Stimulated activated CD8-positive, alpha-beta memory T cell treated with anti-CD3 and anti-CD28 coated beads, Interleukin-7, amount 100 ng/mL, for 48 hours (primary cell): ENCODE measurements around the gene ABCA4.

ENCODE experiments used
- DNase-seq, 2 donors: peaks; one replicate each; pipeline ENCODE4 v3.0.0-alpha.2; 2020; ENCODE audit warnings: low read depth in 1 of 2; ENCODE audit errors: extremely low read depth in 1 of 2

Gene ABCA4

DNA sequence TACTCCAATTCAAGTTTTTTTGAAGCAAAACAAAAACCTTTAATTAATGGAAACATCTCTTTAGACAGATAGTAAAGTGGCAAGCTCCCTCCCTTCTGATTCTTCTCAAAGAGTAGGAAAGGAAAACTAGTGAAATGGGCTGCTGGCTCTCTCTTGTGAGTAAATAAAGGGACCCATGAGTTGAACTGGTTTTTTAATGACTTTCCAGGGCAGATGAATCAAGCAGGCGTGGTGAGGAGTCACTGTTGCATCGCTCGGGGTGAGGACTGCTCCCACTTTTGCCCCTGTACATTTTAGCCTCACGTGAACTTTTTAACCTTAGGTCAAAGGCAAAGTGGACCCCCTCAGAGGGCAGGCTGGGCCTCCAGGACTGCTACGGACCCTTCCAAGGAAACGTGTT lies 64.8 kb downstream of the ABCA4 start:
- DNase-seq, result no peak

DNA sequence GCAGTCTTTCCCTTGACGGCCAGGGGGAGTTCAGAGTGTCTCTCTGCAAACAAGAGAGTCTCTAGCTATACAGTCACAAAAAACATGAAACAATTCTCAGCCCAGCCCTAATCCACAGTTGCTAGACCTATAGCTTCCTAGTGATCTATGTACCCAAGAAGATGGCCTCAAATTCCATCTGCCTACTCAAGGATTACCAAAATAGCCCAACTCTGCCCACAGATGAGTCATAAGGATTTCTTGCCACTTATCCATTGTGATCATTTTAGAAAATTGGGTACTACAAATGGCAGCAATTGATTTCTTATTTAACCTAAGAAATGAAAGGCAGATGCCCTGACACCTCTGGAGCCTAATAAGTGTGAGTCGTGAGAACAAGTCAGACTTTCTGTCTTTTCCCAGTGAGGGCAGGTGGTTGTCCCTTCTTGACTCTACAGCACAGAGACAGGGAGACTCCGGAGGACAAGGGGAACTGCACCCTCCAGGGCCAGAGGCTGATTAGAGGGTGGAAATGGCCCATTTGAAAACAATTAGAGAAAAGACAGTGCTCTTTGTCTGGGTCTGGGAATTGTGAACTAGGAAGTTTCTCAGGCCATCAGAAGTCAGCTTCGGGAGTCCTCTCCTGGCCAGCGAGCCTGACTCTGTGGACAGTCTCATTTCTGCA lies 65.4 kb downstream of the ABCA4 start:
- DNase-seq, result no peak

DNA sequence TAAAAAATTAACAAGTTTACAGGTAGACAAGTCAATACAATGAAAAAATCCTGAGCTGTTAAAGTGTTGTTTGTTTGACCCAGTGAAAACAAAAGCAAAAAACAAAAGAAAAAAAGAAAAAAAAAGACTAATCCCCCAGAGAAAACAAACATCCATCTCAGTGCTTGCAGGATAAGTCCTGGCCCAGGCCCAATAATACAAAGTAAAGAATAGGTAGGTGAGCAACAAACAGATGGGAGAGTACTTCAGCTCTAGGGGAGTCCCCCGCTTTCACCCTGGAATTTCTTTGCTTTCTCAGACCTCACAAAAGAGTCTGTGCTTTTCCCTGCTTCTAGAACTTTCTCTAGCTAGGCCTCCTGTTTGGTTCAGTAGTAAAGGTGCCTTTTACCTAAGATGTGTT lies 70.3 kb downstream of the ABCA4 start:
- no peak for DNase-seq

DNA sequence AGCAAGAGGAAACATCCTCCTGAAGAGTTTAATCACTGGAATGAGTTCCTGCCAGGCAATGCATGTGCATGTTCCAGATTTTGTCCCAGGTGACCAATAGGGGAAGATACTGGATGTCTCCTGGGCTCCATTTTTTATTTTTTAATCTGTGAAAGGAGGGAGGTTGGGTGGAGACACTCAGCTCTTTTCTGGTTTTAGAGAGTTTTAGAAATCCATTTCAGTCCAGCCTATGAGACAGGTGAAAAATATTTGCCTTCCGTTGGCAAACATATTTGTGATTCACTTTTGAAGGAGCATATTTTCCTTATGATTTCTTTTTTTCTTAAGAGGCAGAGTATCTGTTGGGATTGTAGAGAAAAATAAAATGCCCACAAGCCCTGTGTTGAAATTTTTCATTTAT lies 70.7 kb downstream of the ABCA4 start:
- DNase-seq, result no peak

DNA sequence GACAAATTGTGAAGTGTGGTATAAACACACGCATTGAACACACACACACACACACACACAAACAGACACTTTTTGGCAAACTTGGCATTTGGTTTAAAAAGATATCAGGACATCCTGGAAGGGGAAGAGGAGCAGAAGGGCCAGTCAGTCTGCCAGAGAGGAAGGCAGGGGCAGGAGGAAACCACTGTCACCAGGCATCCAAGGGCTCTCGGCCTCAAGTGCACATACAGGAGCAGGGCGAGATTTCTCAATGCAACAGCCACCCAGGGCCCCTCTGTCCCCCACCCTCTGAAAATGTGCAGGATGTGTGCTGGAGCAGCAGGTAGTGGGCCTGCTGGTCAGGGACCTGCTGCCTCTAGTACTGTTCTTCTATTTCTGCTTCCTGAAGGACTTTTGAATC lies 71.2 kb downstream of the ABCA4 start:
- no peak for DNase-seq

DNA sequence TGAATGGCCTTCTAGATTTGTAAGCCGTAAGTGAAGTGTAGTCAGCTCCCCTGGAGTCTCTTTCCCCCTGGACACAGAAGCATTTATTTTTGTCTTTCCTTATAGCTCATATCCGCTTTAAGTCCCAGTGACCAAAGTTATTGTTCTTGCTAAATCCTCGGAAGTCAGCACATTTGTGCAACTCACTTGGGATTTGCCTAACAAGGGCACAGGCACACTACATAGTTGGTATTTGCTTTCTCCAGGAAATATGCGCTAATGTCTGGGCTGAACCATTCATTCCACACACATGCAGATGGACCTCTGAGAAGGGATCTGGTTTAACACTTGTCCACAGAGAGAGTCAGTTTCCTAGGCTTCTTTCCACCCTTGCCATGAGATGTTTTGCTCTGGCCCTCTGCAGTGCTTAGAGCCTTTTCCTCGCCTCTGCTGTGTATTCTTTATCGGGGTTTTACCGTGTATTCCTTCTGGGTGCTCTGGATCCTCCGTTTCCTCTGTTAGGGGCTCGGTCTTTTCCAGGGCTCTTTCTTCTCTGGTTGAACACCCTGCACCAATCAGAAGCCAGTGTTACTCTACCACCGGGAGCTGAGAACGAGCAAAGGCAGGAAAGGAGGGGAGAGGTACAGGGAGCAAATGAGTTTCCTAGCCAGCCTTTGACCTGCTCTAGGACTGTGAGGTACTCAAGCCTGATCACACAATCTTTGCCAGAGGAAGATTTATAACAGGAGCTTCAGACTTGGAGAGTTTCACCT lies 72.4 kb downstream of the ABCA4 start:
- no peak for DNase-seq

DNA sequence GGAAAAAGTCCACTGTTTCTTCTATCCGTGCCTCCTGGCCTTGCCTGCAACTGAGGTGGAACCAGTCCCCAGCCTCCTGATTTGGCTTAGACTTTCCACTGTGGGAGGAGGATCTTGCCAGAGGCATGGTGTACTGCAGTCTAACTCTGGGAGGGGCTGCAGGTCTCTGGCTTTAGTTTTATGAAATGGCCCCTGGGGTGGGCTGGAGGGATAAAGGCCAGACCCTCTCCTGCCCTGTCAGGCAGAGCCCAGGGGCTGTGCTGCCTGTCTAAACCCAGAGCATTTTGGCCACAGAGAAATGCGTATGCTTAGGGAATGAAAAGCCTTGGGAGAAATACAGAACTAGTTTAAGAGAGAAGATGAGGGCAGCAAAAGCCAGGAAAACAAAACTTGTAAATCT lies 73.0 kb downstream of the ABCA4 start:
- DNase-seq, result no peak

DNA sequence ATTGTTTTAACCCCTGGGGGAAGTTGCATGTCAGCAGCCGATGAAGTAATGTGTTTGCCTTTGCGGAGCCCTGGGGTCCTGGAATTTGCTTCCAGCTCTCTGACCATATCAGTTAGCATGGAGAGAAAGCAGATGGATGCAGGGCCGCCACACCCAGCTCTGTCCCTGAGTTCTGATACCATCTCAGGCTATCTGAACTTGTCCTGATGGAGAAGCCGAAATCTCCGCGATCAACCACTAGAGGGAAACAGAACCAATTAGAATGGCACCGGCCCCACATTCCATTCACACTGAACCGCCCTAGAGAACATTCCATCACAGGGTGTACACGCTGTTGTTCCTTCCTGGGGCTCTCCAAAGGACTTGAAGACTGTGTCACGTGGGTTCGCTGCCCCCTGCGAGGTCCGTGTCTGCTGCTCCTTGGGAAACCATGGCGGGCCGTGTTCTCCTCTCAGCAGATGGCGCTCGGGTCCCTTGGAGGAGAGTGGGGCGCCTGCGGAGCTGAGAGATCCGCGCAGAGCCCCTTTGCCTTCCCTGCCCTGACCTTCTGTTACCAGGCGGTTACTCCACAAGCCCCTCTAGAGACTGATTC lies 75.4 kb downstream of the ABCA4 start:
- peak in 1 of 2 donors; percentile 6 for DNase-seq

DNA sequence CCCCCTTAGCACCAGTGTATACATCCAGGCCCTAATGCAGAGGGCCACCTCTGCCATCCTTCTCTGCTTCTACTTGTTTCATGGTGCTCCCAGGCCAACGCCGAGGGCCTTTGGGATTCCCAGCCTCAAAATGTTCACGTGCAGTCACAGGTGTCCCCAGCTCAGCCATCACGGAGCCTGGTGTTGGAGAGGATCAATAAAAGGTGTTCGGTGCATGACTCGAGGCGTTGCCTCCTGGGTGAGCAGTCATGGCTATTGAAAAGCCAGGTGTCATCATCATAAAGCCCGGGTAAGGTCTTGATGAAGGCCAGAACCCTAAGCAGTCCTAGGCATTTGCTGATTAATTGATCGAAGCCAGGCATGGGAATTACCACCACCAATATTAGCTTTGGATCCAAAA lies 76.1 kb downstream of the ABCA4 start:
- no peak for DNase-seq

DNA sequence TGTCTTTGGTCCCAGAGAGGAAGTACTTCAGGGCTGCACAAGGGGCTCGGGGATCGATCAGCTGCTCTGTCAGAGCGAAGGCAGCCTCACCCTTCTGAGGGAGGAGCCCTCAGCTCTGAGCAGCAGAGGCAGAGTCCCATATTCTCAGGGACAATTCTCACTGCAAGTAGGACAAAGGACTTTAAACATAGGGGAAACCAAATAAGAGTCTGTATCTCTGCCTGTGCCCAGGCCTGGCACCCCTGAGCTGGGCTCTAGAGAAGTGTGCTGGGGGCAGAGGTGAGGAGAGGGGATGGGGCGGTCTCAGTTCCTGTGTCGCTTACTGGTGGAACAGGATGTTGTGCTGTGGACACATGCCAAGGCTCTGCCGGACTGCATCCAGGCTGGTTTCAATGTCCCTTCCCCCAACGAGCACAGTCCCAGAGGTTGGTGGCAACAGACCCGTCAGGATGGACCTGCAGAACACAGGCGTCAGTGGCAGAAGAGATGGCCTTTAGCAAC lies 76.6 kb downstream of the ABCA4 start:
- no peak for DNase-seq

DNA sequence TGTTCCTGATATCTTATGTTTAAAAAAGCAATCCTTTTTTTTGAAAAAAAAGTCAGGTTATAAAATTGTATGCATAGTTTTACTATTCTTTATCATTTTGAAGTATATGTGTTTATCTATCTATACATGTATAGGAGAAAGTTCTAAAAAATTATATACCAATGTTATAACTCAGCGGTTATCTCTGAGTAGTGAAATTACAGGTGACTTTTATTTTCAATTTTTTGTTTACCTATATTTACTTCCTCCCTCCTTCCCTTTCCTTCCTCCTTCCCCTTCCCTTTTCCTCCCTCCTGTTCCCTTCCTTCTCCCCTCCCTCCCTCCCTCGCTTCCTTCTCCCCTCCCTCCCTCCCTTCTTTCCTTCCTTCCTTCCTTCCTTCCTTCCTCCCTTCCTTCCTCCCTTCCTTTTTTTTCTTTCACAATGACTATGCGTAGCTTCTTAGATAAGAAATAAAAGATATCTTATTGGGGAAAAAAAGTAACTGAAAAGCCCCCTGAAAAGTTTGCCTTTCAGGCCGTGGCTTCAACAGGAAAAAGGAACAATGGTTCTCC lies 77.1 kb downstream of the ABCA4 start:
- no peak for DNase-seq

DNA sequence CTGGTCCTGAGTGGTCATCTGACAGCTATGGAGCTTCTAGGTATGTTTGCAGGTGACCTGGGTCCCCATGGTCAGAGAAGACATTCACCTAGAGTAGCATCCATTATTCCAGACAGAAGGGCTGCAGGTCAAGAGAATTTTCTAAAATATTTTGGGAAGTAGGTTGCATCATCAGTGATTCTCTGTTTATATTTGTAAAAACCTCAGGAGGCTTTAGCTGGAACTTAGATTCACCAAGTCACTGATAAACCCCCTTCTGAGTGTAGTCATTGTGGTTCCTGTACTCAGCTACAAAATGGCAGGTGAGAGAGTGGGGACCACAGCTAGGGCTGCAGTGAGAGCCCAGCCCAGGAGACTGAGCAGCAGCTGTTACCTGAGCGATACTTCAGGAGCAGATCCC lies 78.6 kb downstream of the ABCA4 start:
- DNase-seq, result no peak

DNA sequence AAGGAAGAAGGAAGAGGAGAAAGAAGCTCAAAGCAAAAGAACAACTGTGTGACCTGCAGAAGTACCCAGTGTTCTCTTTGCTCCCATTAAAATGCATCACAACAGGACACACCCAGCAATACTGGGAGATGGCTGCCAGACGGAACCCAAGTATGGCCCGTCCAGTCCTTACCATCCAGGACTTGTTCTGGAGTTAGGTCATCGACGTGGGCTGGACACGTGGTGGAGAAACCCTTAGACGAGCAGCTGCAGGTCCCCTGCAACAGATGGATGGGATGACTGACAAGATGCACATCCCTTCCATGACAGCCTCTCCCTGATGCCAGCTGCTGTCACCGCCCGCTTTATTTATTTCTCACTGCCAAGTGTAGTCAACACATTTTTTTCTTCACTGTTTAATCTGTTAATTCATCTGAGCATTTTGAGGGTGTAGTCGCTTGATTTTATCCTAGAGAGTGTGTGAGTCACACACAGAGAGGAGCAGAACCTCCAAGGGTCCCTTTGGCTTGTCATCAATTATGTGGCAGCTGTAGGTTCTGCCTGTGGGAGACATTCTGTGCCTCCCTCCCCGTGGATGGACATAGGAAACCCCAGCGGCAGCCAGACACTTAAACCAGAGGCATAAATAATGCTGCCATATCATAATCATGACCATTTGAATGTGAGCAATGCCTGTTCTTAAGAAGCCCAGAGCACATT lies 80.9 kb downstream of the ABCA4 start:
- DNase-seq, result no peak

DNA sequence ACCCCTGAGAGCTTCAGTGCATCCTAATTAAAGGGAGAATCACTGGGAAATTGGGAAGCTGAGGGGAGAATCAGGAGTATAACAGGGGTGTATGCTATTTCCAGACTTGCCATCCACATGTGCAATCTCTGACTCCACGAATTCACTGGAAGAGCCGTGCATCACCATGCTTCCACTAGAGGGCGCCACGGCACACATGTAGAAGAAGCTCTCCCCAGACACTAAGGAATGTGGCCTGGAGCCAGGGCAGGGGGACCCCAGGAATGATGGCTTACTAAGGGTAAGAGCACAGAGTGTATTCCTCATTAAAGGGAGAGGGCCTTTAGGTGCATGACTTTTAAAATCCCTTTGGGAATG lies 81.5 kb downstream of the ABCA4 start:
- no peak for DNase-seq

DNA sequence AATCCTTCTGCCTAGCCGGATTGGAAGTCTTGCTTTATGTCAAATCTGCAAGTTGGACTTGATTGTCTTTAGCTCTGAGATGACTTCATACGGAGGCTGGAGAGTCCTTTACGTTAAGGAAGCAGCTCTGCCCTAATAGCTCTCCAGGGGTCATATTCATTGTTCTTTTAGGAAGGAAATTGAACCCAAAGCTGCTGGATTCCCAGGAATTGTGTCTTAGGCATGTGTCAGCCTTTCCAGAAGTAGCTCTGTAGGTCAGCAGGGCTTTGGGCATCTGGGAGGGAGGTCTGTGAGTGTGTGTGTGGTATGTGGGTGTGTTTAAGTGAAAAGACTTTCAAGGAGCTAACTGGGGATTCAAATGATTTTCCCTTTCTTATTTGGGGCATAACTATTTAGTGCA lies 82.4 kb downstream of the ABCA4 start:
- DNase-seq, result no peak

DNA sequence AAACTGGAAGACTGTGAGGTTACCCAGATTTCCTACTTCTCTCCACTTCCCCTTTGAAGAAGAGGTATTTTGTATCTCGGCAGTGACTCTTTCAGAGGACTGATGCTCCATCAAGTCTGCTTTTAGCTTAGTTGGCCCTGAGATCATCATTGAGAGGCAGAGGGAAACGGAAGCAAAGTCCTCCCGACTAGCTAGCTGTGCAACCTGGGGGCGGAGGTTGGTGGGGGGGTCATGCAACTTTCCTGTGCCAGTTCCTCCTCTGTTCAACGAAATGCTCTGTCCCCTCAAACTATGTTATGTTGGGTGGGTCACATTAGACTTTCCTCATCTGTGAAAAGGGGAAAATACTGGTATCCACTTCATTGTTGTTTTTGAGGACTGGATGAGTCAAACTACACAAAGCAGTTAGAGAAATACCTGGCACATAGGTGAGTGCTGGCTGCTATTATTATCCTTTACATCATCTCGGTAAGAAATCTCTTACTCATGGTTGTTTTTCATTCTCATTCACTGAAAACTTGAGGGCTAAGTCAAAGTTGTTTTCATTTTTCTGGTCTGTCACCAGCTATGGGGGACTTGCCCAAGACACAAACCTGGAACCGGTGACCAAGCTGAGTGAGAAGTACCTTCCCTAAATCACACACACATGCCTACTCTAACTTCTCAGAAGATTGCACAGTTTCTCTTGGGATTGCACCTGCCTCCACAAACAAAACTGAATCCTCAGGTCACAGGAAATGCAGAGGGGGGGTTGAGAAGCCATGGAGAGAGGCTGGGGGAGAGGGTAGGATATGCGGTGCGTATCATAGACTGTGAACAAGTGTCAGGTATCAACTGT lies 83.3 kb downstream of the ABCA4 start:
- DNase-seq, result no peak

DNA sequence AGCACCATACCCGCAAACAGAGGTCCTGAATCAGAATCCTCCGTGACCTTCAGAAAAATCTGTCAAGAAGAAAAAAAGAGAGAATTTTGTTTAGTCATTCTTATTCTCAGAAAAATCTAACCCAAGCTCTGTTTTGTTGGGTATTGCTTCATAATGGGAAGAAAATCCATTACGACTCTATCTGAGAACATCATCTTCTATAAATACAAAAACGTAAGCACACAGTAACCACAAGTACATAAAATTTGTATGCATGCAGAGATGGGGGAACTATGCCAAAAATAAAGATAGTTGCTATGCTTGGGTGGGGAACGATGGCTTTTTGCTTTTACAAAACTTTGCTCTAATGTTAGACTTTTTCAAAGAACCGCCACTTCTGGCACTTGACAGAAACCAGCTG lies 84.2 kb downstream of the ABCA4 start:
- no peak for DNase-seq

DNA sequence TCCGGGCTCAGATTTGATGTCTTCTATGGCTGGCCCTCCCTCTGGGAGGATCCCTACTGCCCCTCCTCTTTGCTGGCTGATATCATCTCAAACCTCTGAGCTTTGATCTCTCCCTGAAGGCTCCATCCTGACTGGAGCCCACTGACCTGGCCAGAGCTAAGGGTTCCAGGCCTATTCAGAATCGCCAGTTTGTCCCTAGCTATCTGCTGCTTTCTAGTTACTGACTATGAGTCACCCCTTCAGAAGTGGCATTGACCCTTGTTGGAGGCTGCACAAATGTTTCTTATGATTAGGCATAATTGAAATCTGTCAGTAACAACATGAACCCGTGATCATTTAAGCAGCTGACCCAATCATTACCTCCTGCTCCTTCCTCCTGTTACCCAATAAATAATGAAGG lies 87.1 kb downstream of the ABCA4 start:
- DNase-seq, result no peak

DNA sequence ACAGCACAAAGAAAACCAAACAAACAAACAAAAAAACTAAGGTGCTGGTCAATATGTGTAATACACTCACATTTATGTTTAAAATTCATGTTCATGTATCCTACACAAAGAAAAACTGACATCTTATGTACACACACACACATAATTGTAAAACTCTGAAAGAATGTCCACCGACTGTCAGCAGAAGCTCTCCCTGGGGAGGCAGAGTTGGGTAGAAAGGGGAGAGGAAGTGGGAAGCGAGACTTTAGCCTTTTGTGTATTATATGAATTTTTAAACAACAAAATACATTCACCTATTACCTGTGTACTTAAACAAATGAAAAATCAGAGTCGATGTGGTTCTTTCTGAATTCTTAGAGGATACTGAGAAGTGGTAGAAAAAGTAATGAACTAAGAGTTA lies 88.3 kb downstream of the ABCA4 start:
- no peak for DNase-seq

DNA sequence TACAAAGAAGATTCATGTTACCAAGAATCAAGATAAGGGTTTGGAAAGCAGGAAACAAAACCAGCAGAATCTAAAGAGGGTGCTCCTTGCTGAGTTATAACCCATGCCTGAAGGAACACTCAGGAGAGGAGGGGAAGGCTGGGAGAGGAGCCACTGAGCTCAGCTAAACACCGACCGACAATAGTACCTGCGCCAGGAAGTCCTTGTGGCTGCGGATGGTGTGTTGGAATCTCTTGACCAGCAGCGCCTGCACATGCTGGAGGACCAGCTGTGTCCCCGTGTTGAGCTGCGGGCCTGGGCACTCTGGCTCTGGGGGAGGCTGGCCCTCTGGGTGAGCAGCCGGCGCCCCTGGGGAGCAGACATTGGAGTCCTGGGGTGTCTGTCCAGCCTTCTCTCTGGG lies 89.4 kb downstream of the ABCA4 start:
- DNase-seq, result no peak

DNA sequence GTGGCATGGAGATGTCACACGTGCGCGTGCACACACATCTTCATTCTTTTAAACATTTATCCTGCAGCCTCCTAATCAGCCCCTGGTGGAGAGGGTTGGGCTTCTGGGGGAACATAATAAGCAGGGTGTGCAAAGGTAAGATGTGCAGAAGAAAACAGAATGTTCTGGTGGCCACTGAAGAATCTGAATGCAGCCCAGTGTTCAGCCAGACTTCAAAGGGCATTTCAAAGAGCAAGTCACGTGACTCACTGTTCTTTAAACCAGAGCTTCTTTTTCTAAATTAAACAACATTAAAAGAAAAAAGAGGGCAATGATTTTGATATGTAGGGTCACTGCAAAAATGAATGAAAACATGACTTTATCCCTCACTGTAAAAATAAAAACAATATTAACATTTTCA lies 89.8 kb downstream of the ABCA4 start:
- DNase-seq, result no peak
